Measurements from ENCODE around the gene SORCS2.

DNA sequence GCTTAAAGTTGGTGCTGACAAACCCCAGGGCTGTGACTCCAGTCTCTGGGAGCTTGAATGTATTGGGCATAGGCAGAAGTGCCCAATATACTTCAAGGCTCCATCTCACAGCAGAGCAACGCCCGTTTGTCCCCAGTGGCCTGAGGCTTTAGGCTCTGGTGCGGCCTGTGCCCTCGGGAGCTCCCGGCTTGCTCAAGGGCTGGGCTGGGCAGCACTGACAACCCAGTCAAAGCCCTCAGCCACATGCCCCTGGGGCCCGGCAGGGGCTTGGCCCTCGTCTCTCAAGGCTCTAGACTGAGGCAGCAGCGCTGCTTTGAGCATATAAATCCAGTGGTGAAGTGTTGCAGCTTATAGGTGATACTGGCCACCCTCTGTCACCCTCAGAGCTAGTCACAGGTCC is 543.6 kb downstream of the SORCS2 start:
- TF ChIP-seq, protein P1, sequence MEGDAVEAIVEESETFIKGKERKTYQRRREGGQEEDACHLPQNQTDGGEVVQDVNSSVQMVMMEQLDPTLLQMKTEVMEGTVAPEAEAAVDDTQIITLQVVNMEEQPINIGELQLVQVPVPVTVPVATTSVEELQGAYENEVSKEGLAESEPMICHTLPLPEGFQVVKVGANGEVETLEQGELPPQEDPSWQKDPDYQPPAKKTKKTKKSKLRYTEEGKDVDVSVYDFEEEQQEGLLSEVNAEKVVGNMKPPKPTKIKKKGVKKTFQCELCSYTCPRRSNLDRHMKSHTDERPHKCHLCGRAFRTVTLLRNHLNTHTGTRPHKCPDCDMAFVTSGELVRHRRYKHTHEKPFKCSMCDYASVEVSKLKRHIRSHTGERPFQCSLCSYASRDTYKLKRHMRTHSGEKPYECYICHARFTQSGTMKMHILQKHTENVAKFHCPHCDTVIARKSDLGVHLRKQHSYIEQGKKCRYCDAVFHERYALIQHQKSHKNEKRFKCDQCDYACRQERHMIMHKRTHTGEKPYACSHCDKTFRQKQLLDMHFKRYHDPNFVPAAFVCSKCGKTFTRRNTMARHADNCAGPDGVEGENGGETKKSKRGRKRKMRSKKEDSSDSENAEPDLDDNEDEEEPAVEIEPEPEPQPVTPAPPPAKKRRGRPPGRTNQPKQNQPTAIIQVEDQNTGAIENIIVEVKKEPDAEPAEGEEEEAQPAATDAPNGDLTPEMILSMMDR (IDR thresholded peaks at IDR 0.05), result no peak
- no peak for TF ChIP-seq POLR2AphosphoS5 (IDR thresholded peaks at IDR 0.05)

Measured in breast epithelium (tissue), 3 donors.